ENCODE data around the gene OBP2B. TPM values are rescaled to one million over a fixed set of nuclear protein-coding genes. Genes with fewer than 3 reads are reported as not detected.
"Not testable (repeated sequence)": the region's sequence is repeated elsewhere in the genome, so short reads cannot be mapped to it uniquely, and the experiment has no call there.

OBP2B gene, protein sequence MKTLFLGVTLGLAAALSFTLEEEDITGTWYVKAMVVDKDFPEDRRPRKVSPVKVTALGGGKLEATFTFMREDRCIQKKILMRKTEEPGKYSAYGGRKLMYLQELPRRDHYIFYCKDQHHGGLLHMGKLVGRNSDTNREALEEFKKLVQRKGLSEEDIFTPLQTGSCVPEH
- not detected for total RNA-seq

DNA sequence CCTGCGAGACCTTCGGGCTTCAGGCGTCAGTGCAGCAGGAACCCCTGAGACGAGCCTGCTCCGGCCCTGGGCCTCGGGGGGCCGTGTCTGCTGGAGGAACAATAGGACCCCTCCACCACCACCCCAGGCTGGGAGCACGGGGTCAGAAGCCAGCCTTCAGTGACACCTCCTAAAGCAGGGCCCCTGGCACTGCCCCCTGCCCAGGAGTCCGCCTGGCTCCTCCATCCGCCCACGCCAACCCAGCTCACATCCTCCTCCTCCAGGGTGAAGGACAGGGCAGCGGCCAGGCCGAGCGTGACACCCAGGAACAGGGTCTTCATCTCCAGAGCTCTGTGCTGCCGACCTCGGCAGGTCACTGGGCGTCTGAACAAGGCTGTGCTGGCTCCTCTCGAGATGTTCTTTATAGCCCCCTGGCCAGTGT is at the start of gene OBP2B:
TSS of gene OBP2B (minus strand) at position 371 of the 421 bp plus-strand sequence. CDS start at position 320, 51 bp downstream.
- 87% methylated on average over 7 of the region's 18 CpGs; no CpG with 5 or more reads in 1 of the 2 donors for WGBS, 2 donors
- H3K36me3 ChIP-seq (replicated peaks in 1 of 2; ENCODE audit: insufficient read depth in 1 of 2, low read depth in 2 of 2); H3K9me3 ChIP-seq; H3K4me3 ChIP-seq; DNase-seq; ATAC-seq; H3K27ac ChIP-seq; H3K4me1 ChIP-seq; H3K27me3 ChIP-seq; intact Hi-C loops (cut with DNase I): not testable (repeated sequence)

DNA sequence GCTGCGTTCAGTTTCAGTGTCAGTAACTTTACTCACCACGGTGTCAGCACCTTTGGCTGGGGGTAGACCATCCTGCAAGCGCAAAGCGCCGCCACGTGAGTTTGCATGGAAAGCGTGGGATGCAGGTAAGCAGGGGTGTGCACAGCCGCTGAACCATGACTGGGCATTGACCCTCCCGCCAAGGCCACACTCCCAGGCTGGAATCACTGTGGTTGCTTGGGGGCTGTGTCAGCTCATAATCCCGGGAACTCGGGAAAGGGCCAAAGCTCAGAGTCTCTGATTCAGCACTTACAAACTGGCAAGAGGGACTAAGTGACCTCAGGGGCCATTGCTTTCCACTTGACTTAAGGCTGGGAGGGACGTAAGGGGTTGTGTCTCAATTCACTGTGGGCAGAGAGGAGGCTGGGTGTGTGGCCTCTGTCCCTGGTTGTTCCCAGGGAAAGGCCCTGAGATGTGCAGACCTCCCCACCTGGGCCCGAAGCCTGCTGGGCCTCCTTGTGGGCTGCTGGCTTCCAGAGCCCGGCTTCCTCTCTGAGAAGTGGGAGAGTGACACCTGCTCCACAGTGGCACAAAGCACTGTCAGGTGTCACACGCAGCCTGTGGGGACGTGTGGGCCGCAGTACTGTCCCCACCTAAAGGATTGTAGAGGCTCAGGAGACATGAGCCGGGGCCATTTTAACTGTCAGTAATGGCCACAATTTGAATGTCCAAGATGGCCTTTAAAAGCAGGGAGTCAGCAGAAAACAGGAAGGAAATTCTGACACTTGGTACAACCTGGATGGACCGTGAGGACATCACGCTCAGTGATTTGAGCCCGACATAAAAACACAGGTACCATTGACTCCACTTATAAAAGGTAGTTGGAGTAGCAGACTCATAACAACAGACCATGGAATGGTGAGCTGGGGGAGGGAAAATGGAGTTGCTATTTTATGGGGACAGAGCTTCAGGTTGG is 49.3 kb upstream of the OBP2B start:
- H3K4me1 ChIP-seq: no peaks in the 10 kb centered on the region
- no peaks in the 10 kb centered on the region for H3K9me3 ChIP-seq
- DNase-seq (no peak), ATAC-seq (no peak)
- intact Hi-C loops (cut with DNase I): no loop called here
- TF ChIP-seq POLR2A (IDR thresholded peaks at IDR 0.05): no peak
- TF ChIP-seq, protein P1, sequence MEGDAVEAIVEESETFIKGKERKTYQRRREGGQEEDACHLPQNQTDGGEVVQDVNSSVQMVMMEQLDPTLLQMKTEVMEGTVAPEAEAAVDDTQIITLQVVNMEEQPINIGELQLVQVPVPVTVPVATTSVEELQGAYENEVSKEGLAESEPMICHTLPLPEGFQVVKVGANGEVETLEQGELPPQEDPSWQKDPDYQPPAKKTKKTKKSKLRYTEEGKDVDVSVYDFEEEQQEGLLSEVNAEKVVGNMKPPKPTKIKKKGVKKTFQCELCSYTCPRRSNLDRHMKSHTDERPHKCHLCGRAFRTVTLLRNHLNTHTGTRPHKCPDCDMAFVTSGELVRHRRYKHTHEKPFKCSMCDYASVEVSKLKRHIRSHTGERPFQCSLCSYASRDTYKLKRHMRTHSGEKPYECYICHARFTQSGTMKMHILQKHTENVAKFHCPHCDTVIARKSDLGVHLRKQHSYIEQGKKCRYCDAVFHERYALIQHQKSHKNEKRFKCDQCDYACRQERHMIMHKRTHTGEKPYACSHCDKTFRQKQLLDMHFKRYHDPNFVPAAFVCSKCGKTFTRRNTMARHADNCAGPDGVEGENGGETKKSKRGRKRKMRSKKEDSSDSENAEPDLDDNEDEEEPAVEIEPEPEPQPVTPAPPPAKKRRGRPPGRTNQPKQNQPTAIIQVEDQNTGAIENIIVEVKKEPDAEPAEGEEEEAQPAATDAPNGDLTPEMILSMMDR (IDR thresholded peaks at IDR 0.05): no peak
- no peaks in the 10 kb centered on the region for H3K27me3 ChIP-seq
- H3K27ac ChIP-seq: no peak overlapping the region
- H3K4me3 ChIP-seq: no peak overlapping the region
- H3K36me3 ChIP-seq (replicated peaks in 1 of 2; ENCODE audit: insufficient read depth in 1 of 2, low read depth in 2 of 2): no peaks in the 10 kb centered on the region
- WGBS, 2 donors: 85 to 90% methylated on average over 16 to 21 of the region's 21 CpGs

DNA sequence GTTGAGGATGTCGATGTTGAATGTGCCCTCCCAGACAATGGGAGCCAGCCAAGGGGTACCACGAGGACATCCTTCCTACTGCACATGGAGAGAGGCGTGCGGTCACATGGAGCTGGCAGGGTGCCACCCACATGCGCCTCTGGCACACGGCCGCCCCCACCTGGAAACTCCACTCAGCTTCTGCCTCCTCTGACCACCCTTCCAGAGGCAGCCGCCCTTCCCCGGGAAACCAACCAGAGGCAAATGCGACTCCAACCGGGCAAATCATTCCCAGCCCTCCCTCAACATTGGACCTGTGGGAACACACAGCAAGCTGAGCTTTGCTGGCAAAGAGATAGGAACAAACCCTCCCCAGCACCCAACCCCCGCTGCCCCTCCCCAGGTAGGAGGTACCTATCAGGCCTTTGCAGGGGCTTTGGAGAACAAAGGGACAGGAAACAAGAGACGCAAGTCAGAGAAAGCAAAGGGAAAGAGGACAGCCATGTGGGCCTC is 48.5 kb upstream of the OBP2B start:
- ATAC-seq (no peak), DNase-seq (peak in 3 of 4 donors; percentile 12 to 30 (median 20))
- Histone ChIP-seq H3K36me3 (replicated peaks in 1 of 2; ENCODE audit: insufficient read depth in 1 of 2, low read depth in 2 of 2) (no peaks in the 10 kb centered on the region), H3K4me1 (no peaks in the 10 kb centered on the region), H3K27ac (no peak overlapping the region), H3K9me3 (no peaks in the 10 kb centered on the region), H3K4me3 (no peak overlapping the region), H3K27me3 (no peaks in the 10 kb centered on the region)
- intact Hi-C loops (cut with DNase I): no loop called here
- TF ChIP-seq, protein P1 (IDR thresholded peaks at IDR 0.05): no peak
- WGBS, 2 donors: 66 to 83% methylated on average over 12 to 13 of the region's 13 CpGs

DNA sequence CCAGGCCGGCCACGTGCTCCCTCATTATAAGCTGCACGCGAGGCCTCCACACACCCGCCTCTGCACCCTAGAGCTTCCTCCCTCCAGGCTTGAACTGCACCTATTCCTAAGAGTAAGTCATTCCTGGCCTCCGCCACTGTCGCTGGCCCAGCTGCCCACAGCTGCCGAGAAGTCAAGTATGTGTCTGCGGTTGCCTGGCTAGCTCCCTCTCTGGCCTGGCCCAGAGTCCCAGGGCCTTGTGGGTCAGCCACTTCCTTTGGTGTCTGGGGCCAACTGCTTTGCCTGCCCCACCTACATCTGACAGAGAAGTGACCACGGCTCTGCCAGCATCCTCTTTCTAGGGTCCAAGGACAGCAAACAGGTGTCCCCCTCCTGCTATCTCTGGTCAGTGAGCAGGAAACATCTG is 47.6 kb upstream of the OBP2B start:
- WGBS, 2 donors: 78 to 82% methylated on average over 5 to 10 of the region's 10 CpGs

DNA sequence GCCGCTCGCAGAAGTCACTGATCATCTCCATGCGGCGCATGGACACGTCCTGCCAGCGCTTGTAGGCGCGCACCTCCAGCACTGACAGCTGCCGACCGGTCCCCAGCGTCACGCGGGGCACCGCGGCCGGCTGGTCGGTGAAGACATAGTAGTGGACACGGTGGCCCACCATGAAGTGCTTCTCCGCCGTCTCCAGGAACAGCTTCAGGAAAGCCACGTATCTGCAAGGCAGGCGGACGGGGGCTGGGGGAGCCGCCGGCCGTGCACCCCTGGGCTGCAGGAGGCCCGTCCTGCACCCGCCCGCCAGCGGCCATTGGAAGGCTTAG is 47.0 kb upstream of the OBP2B start:
- no peaks in the 10 kb centered on the region for H3K4me1 ChIP-seq
- H3K4me3 ChIP-seq: no peak overlapping the region
- TF ChIP-seq, protein P1 (IDR thresholded peaks at IDR 0.05): no peak
- TF ChIP-seq POLR2A (IDR thresholded peaks at IDR 0.05): no peak
- H3K27ac ChIP-seq: no peak overlapping the region
- intact Hi-C loops (cut with DNase I): no loop called here
- DNase-seq (peak in 1 of 4 donors; percentile 9), ATAC-seq (no peak)
- no peaks in the 10 kb centered on the region for H3K27me3 ChIP-seq
- H3K9me3 ChIP-seq: no peaks in the 10 kb centered on the region
- WGBS, 2 donors: 98 to 99% methylated on average over 23 to 29 of the region's 30 CpGs
- no peaks in the 10 kb centered on the region for H3K36me3 ChIP-seq (replicated peaks in 1 of 2; ENCODE audit: insufficient read depth in 1 of 2, low read depth in 2 of 2)

More for the DNA sequence above, 47.6 kb upstream of the OBP2B start:
- peak in 1 of 4 donors; percentile 9 for DNase-seq
- Histone ChIP-seq H3K4me3 (no peak overlapping the region), H3K36me3 (replicated peaks in 1 of 2; ENCODE audit: insufficient read depth in 1 of 2, low read depth in 2 of 2) (no peaks in the 10 kb centered on the region), H3K27ac (no peak overlapping the region), H3K4me1 (no peaks in the 10 kb centered on the region), H3K9me3 (no peaks in the 10 kb centered on the region), H3K27me3 (no peaks in the 10 kb centered on the region)
- TF ChIP-seq, protein P1 (IDR thresholded peaks at IDR 0.05): no peak
- no peak for TF ChIP-seq POLR2A (IDR thresholded peaks at IDR 0.05)
- ATAC-seq: no peak
- intact Hi-C loops (cut with DNase I): no loop called here

Data from body of pancreas (tissue), 4 donors.